Trophoblast cell (in vitro differentiated cells and primary cell): ENCODE measurements around the gene ETV2.

Experiments used
- DNase-seq, 2 donors: peaks; one replicate each; pipeline ENCODE4 v3.0.0-alpha.2; 2016
- H2AFZ ChIP-seq: 2 replicates; pipeline ENCODE4 v1.6.1; 2013; ENCODE audit warnings: low read length, moderate library complexity, mild to moderate bottlenecking; ENCODE audit not compliant: insufficient read depth, poor library complexity
- H2AK5ac ChIP-seq: 2 replicates; pipeline ENCODE4 v1.6.1; 2013; ENCODE audit warnings: mild to moderate bottlenecking, low read length
- H2BK120ac ChIP-seq: 2 replicates; pipeline ENCODE4 v1.6.1; 2013; ENCODE audit warnings: low read length, mild to moderate bottlenecking, moderate library complexity; ENCODE audit not compliant: insufficient read depth, poor library complexity
- H2BK12ac ChIP-seq: 2 replicates; pipeline ENCODE4 v1.6.1; 2013; ENCODE audit warnings: mild to moderate bottlenecking, low read length, moderate library complexity
- H2BK5ac ChIP-seq: 2 replicates; pipeline ENCODE4 v1.6.1; 2013; ENCODE audit warnings: low read length, low read depth, moderate library complexity, mild to moderate bottlenecking; ENCODE audit not compliant: poor library complexity
- H3K14ac ChIP-seq: 2 replicates; pipeline ENCODE4 v1.6.1; 2013; ENCODE audit warnings: mild to moderate bottlenecking, low read length
- H3K18ac ChIP-seq: 2 replicates; pipeline ENCODE4 v1.6.1; 2013; ENCODE audit warnings: mild to moderate bottlenecking, low read length
- H3K23ac ChIP-seq: 2 replicates; pipeline ENCODE4 v1.6.1; 2013; ENCODE audit warnings: low read length
- H3K27ac ChIP-seq: 2 replicates; pipeline ENCODE4 v1.5.1; 2013; ENCODE audit warnings: low read depth, mild to moderate bottlenecking, inconsistent platforms, low read length, moderate library complexity
- H3K27me3 ChIP-seq: 2 replicates; pipeline ENCODE4 v1.6.1; 2013; ENCODE audit warnings: inconsistent platforms, mild to moderate bottlenecking, low read length, moderate library complexity; ENCODE audit not compliant: insufficient read depth
- H3K36me3 ChIP-seq, 2 experiments: 1 replicate in 1 of 2; 2 replicates in 1 of 2; pipeline ENCODE4 v1.6.1; 2013; ENCODE audit warnings: low read length in 2 of 2, mild to moderate bottlenecking in 2 of 2, moderate library complexity in 1 of 2; ENCODE audit not compliant: insufficient read depth in 2 of 2, control insufficient read depth in 1 of 2
- H3K4ac ChIP-seq: 2 replicates; pipeline ENCODE4 v1.6.1; 2013; ENCODE audit warnings: low read depth, mild to moderate bottlenecking, low read length, moderate library complexity
- H3K4me1 ChIP-seq, 2 experiments: 1 replicate in 1 of 2; 2 replicates in 1 of 2; pipeline ENCODE4 v1.6.1; 2013; ENCODE audit warnings: low read length in 2 of 2, mild to moderate bottlenecking in 2 of 2, moderate library complexity in 1 of 2; ENCODE audit not compliant: insufficient read depth in 2 of 2, control insufficient read depth in 1 of 2
- H3K4me2 ChIP-seq: 2 replicates; pipeline ENCODE4 v1.6.1; 2013; ENCODE audit warnings: inconsistent platforms, mild to moderate bottlenecking, low read length, moderate library complexity
- H3K4me3 ChIP-seq: 2 replicates; pipeline ENCODE4 v1.5.1; 2013; ENCODE audit warnings: mild to moderate bottlenecking, low read depth, low read length, inconsistent platforms
- H3K79me1 ChIP-seq: one replicate; pipeline ENCODE4 v1.6.1; 2013; ENCODE audit warnings: low read length
- H3K79me2 ChIP-seq: 2 replicates; pipeline ENCODE4 v1.6.1; 2013; ENCODE audit warnings: low read length, mild to moderate bottlenecking; ENCODE audit not compliant: control insufficient read depth, insufficient read depth, poor library complexity
- H3K9ac ChIP-seq: 2 replicates; pipeline ENCODE4 v1.6.1; 2013; ENCODE audit warnings: mild to moderate bottlenecking, low read length
- H3K9me3 ChIP-seq: 2 replicates; pipeline ENCODE4 v1.6.1; 2013; ENCODE audit warnings: low read depth, mild to moderate bottlenecking, control low read depth, inconsistent platforms, low read length; ENCODE audit not compliant: insufficient read depth
- H4K12ac ChIP-seq: 2 replicates; pipeline ENCODE4 v1.6.1; 2013; ENCODE audit warnings: low read depth, mild to moderate bottlenecking, low read length, moderate library complexity
- H4K8ac ChIP-seq: 2 replicates; pipeline ENCODE4 v1.6.1; 2013; ENCODE audit warnings: low read depth, mild to moderate bottlenecking, low read length, moderate library complexity
- H4K91ac ChIP-seq: one replicate; pipeline ENCODE4 v1.6.1; 2013; ENCODE audit warnings: low read depth, mild to moderate bottlenecking, low read length, moderate library complexity
- WGBS: extraction: QIAGEN DNeasy Blood & Tissue Kit; methylation state at CpG from one replicate; pipeline ENCODE4 v1.1.7; 2013; ENCODE audit warnings: missing lambda C conversion rate; ENCODE audit not compliant: insufficient read length, insufficient coverage; ENCODE audit errors: extremely low coverage; 5-methylcytosine and 5-hydroxymethylcytosine counted together

ETV2 gene

GRCh38 chr19:35656700-35657099, 15.2 kb downstream of the ETV2 start:
- Histone ChIP-seq H3K9me3 (no peaks in the 10 kb centered on the region), H4K8ac (no peak overlapping the region), H2AFZ (no peak overlapping the region), H3K18ac (no peak overlapping the region), H4K91ac (no peak overlapping the region), H2BK120ac (no peak overlapping the region), H3K27me3 (no peaks in the 10 kb centered on the region), H2BK5ac (no peak overlapping the region), H3K27ac (no peak overlapping the region), H3K79me2 (no peaks in the 10 kb centered on the region), H3K9ac (no peak overlapping the region), H3K4me3 (no peak overlapping the region), H4K12ac (no peak overlapping the region), H3K14ac (no peak overlapping the region), H3K4me2 (no peak overlapping the region), H2BK12ac (no peak overlapping the region), H3K4ac (no peak overlapping the region), H3K4me1 (no peaks in the 10 kb centered on the region), H3K79me1 (no peaks in the 10 kb centered on the region), H3K36me3 (peaks cover 44 to 56% of the 10 kb centered on the region in 2 experiments), H2AK5ac (no peak overlapping the region), H3K23ac (no peak overlapping the region)
- no CpG with 5 or more reads among the region's 6 CpGs for WGBS
- DNase-seq: no peak

DNA sequence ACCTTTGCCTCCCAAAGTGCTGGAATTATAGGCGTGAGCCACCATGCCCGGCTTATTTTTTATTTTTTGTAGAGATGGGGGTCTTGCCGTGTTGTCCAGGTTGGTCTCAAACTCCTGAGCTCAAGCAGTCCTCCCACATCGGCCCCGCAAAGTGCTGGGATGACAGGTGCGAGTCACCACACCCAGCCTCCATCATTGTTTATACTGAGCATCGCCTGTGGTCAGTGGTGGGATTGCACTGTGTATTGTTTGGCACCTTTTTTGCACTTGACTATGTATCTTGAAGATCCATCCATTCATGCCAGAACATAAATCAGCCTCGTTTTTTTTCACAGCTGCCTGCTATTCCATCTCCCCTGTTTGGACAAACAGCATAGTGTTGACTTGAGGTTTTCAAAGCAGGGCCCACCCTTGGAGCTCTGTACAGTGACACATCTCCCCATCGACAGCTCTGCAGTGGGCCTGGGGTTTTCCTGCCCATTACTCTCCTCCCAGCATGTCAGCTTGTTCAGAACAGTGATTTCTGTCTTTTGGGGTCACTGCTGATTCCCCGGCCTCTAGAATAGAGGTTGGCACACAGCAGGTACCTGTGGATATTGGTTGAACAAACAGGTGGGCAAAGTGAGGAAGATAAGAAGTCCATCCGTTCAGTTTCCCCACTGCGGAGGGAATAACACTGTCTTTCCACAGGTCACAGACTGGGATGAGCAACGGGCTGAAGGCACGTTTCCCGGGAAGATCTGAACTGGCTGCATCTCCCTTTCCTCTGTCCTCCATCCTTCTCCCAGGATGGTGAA, 16.6 kb downstream of the ETV2 start:
- H3K79me1 ChIP-seq: no peaks in the 10 kb centered on the region
- no peaks in the 10 kb centered on the region for H3K9me3 ChIP-seq
- no peak overlapping the region for H3K9ac ChIP-seq
- H2BK5ac ChIP-seq: no peak overlapping the region
- peaks cover 41 to 49% of the 10 kb centered on the region in 2 experiments for H3K36me3 ChIP-seq
- no peaks in the 10 kb centered on the region for H3K79me2 ChIP-seq
- no CpG with 5 or more reads among the region's 15 CpGs for WGBS
- no peak overlapping the region for H2BK120ac ChIP-seq
- H3K18ac ChIP-seq: no peak overlapping the region
- H3K14ac ChIP-seq: no peak overlapping the region
- no peak overlapping the region for H2AK5ac ChIP-seq
- no peak overlapping the region for H3K4ac ChIP-seq
- no peak overlapping the region for H4K91ac ChIP-seq
- no peaks in the 10 kb centered on the region for H3K27me3 ChIP-seq
- H3K4me1 ChIP-seq: no peaks in the 10 kb centered on the region
- no peak for DNase-seq
- no peak overlapping the region for H2AFZ ChIP-seq
- no peak overlapping the region for H3K4me3 ChIP-seq
- H3K27ac ChIP-seq: no peak overlapping the region
- no peak overlapping the region for H4K8ac ChIP-seq
- no peak overlapping the region for H3K4me2 ChIP-seq
- no peak overlapping the region for H4K12ac ChIP-seq
- no peak overlapping the region for H2BK12ac ChIP-seq
- H3K23ac ChIP-seq: no peak overlapping the region

GRCh38 chr19:35661995-35662340, 20.4 kb downstream of the ETV2 start:
- H3K9me3 ChIP-seq: no peaks in the 10 kb centered on the region
- H2BK12ac ChIP-seq: no peak overlapping the region
- WGBS: no CpG with 5 or more reads among the region's 6 CpGs
- no peak overlapping the region for H2AFZ ChIP-seq
- H3K4me2 ChIP-seq: no peak overlapping the region
- no peak overlapping the region for H4K91ac ChIP-seq
- no peak overlapping the region for H3K9ac ChIP-seq
- H3K36me3 ChIP-seq: peaks cover 20 to 25% of the 10 kb centered on the region in 2 experiments
- no peak overlapping the region for H4K8ac ChIP-seq
- no peak overlapping the region for H3K4me3 ChIP-seq
- no peak overlapping the region for H3K23ac ChIP-seq
- H3K14ac ChIP-seq: no peak overlapping the region
- peak; percentile 74 to 97 for DNase-seq
- no peak overlapping the region for H2BK5ac ChIP-seq
- H3K18ac ChIP-seq: no peak overlapping the region
- no peak overlapping the region for H3K27ac ChIP-seq
- H2BK120ac ChIP-seq: no peak overlapping the region
- no peaks in the 10 kb centered on the region for H3K79me2 ChIP-seq
- no peak overlapping the region for H3K4ac ChIP-seq
- no peaks in the 10 kb centered on the region for H3K79me1 ChIP-seq
- H3K4me1 ChIP-seq: no peaks in the 10 kb centered on the region
- H4K12ac ChIP-seq: no peak overlapping the region
- H3K27me3 ChIP-seq: no peaks in the 10 kb centered on the region
- H2AK5ac ChIP-seq: no peak overlapping the region

DNA sequence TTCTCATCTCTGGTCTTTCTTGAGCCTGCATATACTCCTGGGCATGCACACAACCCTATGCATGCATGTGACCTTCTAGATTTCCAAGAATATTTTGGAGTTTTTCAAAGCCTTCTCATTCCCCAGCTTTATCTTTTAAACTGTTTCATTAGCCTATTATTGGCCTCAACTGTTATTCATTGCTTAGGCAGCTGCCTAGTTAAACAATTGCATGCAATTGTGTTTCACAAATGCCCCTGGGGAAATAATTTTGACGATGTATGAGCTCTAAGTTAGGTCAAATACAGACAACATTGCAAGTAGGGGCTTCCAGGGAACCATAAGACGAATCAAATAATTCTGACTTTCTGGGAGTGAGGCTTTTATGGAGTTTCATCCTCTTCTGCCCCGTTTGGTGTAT, 22.4 kb downstream of the ETV2 start:
- H3K4me1 ChIP-seq: no peaks in the 10 kb centered on the region
- H4K12ac ChIP-seq: no peak overlapping the region
- no peak overlapping the region for H2AK5ac ChIP-seq
- no peak overlapping the region for H3K14ac ChIP-seq
- DNase-seq: peak; percentile 58 to 91
- peaks cover 7 to 10% of the 10 kb centered on the region in 2 experiments for H3K36me3 ChIP-seq
- H3K9me3 ChIP-seq: peaks cover 1% of the 10 kb centered on the region
- no peaks in the 10 kb centered on the region for H3K79me2 ChIP-seq
- no peak overlapping the region for H4K91ac ChIP-seq
- no peak overlapping the region for H2BK12ac ChIP-seq
- H4K8ac ChIP-seq: no peak overlapping the region
- H2BK5ac ChIP-seq: no peak overlapping the region
- no peak overlapping the region for H3K9ac ChIP-seq
- H2BK120ac ChIP-seq: no peak overlapping the region
- no peaks in the 10 kb centered on the region for H3K27me3 ChIP-seq
- H3K79me1 ChIP-seq: no peaks in the 10 kb centered on the region
- H3K4me2 ChIP-seq: no peak overlapping the region
- WGBS: no CpG with 5 or more reads among the region's 3 CpGs
- no peak overlapping the region for H3K27ac ChIP-seq
- no peak overlapping the region for H3K18ac ChIP-seq
- H3K4me3 ChIP-seq: no peak overlapping the region
- no peak overlapping the region for H2AFZ ChIP-seq
- no peak overlapping the region for H3K23ac ChIP-seq
- H3K4ac ChIP-seq: no peak overlapping the region
